GM12801 (cell line): ENCODE results near the gene NUDT9.

Source experiments
- TF ChIP-seq, protein P1 (sequence below): IDR thresholded peaks from one replicate; pipeline ENCODE4 v1.5.1; 2011; ENCODE audit warnings: control low read depth; ENCODE audit not compliant: insufficient read length; ENCODE audit errors: extremely low read depth

The NUDT9 gene

DNA sequence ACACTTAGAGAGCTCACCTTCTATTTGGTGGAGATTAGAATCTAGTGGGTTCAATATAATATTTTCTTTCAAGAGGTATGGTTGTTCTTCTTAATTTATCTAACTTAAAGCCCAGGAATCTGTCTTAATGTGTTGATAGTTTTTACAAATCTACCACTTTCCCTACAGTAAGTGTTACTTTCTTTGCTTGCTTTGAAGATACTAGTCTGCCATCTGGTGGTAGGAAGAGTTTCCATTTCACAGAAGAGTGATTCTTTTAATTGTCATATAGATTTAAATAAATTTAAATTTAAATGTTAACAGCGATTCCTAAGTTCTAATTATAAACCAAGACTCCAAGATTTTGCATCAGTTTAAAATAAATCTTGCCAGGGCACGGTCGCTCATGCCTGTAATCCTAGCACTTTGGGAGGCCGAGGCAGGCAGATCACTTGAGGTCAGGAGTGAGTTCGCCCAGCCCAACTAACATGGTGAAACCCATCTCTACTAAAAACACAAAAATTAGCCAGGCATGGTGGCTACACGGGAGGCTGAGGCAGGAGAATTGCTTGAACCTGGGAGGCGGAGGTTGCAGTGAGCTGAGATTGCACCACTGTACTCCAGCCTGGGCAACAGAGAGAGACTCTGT, 43.5 kb downstream of the NUDT9 start:
- TF ChIP-seq, protein P1, sequence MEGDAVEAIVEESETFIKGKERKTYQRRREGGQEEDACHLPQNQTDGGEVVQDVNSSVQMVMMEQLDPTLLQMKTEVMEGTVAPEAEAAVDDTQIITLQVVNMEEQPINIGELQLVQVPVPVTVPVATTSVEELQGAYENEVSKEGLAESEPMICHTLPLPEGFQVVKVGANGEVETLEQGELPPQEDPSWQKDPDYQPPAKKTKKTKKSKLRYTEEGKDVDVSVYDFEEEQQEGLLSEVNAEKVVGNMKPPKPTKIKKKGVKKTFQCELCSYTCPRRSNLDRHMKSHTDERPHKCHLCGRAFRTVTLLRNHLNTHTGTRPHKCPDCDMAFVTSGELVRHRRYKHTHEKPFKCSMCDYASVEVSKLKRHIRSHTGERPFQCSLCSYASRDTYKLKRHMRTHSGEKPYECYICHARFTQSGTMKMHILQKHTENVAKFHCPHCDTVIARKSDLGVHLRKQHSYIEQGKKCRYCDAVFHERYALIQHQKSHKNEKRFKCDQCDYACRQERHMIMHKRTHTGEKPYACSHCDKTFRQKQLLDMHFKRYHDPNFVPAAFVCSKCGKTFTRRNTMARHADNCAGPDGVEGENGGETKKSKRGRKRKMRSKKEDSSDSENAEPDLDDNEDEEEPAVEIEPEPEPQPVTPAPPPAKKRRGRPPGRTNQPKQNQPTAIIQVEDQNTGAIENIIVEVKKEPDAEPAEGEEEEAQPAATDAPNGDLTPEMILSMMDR, result no peak

DNA sequence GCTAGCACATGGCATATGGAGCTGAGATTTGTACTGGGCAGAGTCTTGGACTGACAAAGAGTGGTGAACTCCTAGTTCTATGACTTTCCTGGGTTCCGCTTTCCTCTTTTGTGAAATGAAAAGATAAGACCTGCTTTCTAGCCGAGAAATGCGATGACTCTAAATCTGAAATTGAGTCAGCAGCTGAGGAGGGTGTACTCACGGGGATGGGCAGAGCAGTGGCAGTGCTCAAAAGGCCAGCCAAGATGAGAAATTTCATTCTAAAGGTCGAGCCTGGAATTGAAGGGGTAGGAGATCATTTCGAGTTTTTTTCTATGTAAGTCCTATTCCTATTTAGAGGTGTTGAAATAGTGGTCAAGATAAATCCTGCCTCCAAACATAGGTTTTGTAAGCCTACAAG, 47.0 kb downstream of the NUDT9 start:
- TF ChIP-seq, protein P1, result no peak

DNA sequence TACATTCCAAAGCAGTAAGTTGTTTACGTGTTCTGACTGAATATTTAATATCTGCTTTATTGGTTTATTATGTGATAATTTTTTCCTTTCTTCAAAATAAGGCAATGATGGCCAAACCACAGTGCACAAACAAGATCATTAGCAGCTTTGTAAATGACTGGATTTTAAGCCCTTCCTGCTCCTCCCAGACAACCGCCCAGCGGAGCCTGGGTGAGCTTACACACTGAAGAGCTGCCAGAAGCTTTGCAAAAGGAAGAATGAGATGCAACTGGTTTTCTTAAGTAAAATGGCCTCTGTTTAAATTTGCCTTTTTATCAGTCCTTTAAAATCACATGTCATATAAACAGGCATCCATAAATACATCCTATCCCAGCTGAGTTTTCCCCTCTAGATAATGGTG, 54.6 kb downstream of the NUDT9 start:
- TF ChIP-seq, protein P1, result no peak

DNA sequence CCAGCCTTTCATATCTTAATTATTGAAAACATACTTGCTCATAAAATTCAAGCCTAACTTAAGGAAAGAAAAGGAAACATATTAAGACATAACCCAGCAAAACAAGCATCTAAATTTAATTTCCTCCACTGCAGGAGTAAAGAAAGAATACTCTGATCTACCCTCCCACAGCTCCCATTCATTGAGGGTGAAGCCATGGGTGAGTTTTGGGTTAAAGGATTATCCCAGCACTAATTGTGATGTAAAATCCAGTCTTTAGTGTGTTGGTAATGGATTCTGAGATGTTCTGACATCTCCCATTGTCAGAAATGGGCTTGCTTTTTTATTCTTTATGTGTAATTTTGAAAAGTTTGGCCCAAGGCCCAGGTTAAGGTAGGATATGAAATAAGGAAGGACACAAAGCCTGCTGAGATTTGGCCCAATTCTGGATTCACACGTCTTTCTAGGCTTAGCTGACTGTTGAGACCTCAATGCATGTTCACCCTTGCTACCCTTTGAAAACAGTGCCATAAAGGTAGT, 56.4 kb downstream of the NUDT9 start:
- TF ChIP-seq, protein P1, result no peak

DNA sequence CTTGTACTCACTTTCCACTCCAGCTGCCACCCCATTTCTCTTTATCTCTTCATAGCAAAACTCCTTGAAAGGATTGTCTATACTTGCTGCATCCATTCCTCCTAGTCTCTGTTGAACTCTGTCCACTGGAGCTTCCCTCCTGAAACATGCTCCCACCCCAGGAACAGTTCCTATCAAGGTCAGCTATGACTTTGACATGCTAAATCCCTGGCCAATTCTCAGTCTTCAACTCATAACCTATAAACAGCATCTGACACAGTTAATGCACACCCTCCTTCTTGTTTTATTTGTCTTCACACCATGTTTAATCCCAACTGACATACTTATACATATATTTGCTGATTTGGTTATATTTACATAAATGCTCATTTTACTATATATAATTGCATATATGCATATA, 59.0 kb downstream of the NUDT9 start:
- TF ChIP-seq, protein P1, result no peak

DNA sequence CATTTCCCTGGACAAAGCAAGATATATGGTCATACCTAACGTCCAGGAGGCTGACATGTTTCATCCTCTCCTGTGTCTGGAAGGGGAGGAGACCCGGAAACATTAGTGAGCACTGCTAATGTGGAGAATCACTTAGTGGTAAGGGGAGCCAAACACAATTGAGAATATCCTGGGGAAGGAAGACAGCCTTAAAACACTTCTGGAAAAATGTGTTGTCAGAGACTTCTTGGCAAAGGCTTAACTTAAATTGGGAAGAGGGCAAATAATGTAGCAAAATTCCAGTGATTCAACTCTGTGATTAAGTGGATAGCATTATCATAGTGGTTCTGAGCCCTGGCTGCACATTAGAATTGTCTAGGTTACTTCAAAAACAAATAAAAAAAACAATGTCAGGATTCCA, 67.3 kb downstream of the NUDT9 start:
- TF ChIP-seq, protein P1, result no peak

DNA sequence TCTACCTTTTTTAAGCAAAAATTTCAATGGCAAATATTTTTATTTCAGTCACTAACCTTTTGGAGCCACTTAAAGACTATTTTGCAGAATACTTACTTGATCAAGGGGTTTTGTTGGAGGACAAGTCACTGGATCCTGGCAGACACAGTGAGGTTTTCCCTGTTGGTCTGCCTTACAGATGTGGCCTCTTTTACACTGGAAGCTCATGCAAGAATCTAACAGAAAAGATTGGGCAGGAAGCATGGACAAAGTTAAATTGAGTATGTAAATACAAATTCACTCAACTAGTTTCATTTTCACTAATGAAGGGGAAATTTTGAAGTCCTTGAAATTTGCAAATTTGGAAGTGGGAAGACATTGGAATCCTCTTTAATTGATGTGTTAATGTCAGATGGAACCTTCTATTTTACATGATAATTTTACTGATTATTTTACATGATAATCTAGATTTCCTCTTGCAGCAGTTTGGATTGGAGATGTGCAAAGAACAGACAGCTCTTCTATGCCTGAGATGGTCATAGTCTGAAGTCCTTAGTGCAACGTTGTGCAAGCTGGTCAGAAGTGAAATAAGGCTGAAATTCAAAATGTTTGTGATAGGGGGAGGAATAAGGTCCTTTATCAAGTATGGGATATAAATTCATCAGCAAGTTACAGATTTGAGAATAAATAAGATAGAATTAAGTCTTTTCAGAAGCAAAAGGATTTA, 68.4 kb downstream of the NUDT9 start:
- TF ChIP-seq, protein P1, result no peak
